HEK293T (cell line): ENCODE measurements around the gene RAB11FIP4.

ENCODE experiments used
- BHLHE40 ChIP-seq: fragments of 450-650 bp; IDR thresholded peaks from 2 replicates; pipeline ENCODE4 v1.6.1; 2016; ENCODE audit warnings: mild to moderate bottlenecking, moderate library complexity, borderline replicate concordance
- ELF4 ChIP-seq: fragments of 450-650 bp; IDR thresholded peaks from 2 replicates; pipeline ENCODE4 v1.6.1; 2017; ENCODE audit warnings: antibody characterized with exemption
- FOXA1 ChIP-seq: fragments of 450-650 bp; IDR thresholded peaks from 2 replicates; pipeline ENCODE4 v1.6.1; 2016; ENCODE audit warnings: mild to moderate bottlenecking
- FOXK2 ChIP-seq: fragments of 450-650 bp; IDR thresholded peaks from 2 replicates; pipeline ENCODE4 v1.6.1; 2016; ENCODE audit warnings: mild to moderate bottlenecking
- SP1 ChIP-seq: fragments of 450-650 bp; IDR thresholded peaks from 2 replicates; pipeline ENCODE4 v1.6.1; 2017
- TARDBP ChIP-seq: fragments of 450-650 bp; IDR thresholded peaks from 2 replicates; pipeline ENCODE4 v1.6.1; 2016
- TF ChIP-seq, protein P1 (sequence below): fragments of 450-650 bp; IDR thresholded peaks from 2 replicates; pipeline ENCODE4 v1.6.1; 2016

DNA sequence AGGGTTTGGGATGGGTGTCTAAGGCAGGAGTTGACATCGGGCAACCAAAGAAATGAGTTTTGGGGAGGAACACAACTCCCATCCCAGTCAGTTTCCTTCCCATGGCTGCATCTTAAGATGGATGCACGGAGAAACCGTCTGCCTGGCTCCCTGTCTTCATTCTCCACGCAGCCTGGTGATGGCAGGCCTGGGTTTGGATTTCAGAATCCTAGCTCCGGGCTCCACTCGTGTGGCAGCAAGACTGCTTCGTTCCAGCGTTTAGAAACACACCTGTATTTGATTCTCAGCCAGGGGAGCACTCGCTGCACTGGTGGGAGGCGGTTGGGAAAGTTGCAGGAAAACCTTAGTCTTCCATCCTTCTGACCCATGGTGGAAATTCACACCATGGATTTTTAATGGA lies 141.1 kb downstream of the RAB11FIP4 start:
- TF ChIP-seq FOXA1 (no peak), SP1 (no peak), BHLHE40 (no peak), TARDBP (no peak), FOXK2 (no peak), ELF4 (no peak)
- TF ChIP-seq, protein P1, sequence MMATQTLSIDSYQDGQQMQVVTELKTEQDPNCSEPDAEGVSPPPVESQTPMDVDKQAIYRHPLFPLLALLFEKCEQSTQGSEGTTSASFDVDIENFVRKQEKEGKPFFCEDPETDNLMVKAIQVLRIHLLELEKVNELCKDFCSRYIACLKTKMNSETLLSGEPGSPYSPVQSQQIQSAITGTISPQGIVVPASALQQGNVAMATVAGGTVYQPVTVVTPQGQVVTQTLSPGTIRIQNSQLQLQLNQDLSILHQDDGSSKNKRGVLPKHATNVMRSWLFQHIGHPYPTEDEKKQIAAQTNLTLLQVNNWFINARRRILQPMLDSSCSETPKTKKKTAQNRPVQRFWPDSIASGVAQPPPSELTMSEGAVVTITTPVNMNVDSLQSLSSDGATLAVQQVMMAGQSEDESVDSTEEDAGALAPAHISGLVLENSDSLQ: no peak
